LNCaP clone FGC (cell line): ENCODE data around the gene TRIML1.

Experiments
- DNase-seq: peaks from one replicate; pipeline ENCODE4 v3.0.0-alpha.2; 2011; ENCODE audit warnings: low read depth
- H3K4me3 ChIP-seq: 2 replicates; pipeline ENCODE4 v1.5.1; 2011; ENCODE audit warnings: mild to moderate bottlenecking, low read depth, low read length, control low read depth
- TF ChIP-seq, protein P1 (sequence below): IDR thresholded peaks from 2 replicates; pipeline ENCODE4 v1.5.1; 2012; ENCODE audit warnings: mild to moderate bottlenecking; ENCODE audit not compliant: control insufficient read depth, insufficient read depth; ENCODE audit errors: extremely low read depth

TRIML1 gene, protein sequence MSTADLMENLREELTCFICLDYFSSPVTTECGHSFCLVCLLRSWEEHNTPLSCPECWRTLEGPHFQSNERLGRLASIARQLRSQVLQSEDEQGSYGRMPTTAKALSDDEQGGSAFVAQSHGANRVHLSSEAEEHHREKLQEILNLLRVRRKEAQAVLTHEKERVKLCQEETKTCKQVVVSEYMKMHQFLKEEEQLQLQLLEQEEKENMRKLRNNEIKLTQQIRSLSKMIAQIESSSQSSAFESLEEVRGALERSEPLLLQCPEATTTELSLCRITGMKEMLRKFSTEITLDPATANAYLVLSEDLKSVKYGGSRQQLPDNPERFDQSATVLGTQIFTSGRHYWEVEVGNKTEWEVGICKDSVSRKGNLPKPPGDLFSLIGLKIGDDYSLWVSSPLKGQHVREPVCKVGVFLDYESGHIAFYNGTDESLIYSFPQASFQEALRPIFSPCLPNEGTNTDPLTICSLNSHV

DNA sequence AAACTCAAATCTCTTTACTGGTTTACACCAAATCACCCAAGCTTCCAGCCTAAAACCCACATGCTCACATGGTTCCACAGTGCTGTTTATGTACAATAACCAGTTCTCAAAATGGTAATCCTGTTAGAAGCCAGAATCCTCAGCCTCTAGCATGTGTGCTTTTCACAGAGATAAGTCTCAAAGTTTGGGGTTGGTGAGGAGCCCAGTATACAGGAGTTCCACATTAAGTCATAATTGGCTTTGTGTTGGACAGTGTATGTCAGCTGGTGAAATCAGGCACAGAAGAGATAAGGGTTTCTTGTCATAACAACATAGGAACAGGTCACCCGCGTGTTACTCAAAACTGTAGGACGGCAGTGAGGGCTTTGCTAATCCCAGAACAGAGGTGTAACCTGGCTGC lies at the start of gene TRIML1:
Gene TRIML1 (plus strand): TSS at position 301 of the 400 bp plus-strand sequence. CDS start 118 bp downstream, outside the sequence.
- H3K4me3 ChIP-seq = no peak within 1 kb of the TSS
- DNase-seq = no peak
- TF ChIP-seq, protein P1, sequence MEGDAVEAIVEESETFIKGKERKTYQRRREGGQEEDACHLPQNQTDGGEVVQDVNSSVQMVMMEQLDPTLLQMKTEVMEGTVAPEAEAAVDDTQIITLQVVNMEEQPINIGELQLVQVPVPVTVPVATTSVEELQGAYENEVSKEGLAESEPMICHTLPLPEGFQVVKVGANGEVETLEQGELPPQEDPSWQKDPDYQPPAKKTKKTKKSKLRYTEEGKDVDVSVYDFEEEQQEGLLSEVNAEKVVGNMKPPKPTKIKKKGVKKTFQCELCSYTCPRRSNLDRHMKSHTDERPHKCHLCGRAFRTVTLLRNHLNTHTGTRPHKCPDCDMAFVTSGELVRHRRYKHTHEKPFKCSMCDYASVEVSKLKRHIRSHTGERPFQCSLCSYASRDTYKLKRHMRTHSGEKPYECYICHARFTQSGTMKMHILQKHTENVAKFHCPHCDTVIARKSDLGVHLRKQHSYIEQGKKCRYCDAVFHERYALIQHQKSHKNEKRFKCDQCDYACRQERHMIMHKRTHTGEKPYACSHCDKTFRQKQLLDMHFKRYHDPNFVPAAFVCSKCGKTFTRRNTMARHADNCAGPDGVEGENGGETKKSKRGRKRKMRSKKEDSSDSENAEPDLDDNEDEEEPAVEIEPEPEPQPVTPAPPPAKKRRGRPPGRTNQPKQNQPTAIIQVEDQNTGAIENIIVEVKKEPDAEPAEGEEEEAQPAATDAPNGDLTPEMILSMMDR = no peak

DNA sequence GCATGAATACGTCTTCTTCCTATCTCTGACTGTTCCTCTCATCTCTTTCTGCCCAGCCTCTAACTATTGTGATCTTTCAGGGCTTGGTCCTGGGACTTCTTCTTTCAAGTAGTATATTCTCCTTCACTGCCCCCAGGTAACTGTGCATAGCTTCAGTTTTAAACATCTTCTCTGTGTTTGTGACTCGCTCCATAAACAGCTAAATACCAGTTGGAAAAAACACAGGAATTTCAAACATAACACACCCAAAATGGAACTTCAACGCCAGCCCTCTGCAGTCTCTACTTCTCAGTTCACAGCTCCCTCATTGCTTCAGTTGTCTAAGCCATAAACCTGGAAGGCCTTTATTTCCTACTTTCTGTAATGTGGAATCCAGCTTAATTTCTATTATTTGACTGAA lies 46.4 kb upstream of the TRIML1 start:
- TF ChIP-seq, protein P1 = no peak
- no peak for DNase-seq
- no peak overlapping the region for H3K4me3 ChIP-seq

DNA sequence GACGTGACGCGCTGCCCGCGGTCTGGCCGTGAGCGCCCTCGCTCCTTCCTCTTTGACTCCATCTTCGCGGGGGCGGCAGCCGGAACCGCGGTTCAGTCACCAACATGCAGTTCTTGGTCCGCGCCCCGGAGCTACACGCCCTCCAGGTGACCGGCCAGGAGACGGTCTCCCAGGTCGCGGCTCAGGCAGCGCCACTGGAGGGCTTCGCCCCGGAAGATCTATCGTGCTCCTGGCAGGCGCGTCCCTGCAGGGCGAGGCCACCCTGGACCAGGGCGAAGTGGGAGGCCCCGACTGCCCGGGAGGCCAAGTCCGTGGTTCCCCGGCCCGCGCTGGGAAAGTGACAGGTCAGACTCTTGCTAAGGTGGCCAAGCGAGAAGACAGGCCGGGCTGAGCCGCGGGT lies 32.8 kb upstream of the TRIML1 start:
- no peak for DNase-seq
- TF ChIP-seq, protein P1 = no peak
- H3K4me3 ChIP-seq = no peak overlapping the region

DNA sequence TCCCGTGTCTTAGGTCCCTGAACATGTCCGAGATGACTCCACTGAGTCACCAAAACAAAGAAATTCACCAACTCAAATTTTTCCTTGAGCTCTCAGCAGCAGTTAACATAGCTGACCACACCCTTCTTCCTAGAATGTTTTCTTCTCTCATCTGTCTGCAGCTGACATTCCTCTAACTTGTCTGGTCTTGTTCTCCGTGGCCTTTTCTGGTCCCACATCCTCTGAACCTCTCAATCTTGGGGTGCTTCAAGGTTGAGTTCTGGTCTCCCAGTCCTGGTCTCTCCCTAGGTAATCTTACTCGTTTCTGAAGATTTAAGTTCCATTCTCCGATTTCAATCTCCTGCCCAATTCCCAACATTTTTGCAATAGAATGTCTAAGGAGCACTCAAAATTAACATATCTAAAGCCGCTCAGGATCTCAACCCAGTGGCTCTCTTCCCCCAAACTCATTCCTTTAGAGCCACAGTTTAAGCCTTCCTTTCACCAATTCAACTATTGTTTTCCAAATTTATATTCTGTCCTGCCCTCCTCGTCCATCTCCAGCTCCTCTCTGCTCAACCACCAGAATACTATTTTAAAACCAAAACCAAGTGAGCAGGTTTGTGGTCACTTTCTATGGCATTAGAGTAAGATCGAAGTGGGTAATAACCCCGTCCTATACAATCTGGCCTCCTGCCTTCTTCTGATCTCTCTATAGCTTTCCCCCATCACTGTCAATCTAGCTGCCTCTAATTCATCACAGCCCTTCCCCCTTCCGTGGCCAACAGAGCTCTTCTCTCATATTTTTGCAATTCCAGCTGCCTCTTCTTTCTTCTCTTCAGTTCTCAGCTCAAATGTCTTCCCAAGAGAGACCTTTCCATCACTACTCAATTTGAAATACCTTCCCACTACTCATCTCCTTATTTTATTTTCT lies 31.1 kb upstream of the TRIML1 start:
- H3K4me3 ChIP-seq = no peak overlapping the region
- TF ChIP-seq, protein P1 = no peak

DNA sequence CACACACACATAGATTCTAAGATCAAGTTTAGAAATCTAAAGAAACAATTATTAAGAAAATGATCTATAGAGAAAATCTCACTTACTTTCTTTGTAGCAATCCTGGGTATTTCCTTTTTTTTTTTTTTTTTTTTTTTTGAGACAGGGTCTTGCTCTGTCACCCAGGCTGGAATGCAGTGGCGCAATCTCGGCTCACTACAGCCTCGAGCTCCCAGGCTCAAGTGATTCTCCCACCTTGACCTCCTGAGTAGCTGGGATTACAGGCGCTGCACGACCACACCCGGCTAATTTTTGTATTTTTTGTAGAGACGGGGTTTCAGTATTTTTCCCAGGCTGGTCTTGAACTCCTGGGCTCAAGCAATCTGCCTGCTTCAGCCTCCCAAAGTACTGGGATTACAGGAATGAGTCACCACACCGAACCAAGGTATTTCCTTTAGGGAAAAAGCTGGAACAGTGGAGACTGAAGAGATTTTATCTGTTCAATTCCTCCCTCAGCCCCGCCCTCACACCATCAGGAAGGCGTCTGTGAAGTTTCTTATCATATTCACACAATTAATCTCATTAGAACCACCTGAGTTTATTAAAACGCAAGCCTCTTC lies 30.0 kb upstream of the TRIML1 start, which contains the start of gene TRIML2:
Gene TRIML2 (minus strand): TSS at position 447 of the 599 bp plus-strand sequence. CDS start 4,235 bp downstream, outside the sequence.
- no peak for DNase-seq
- no peak within 1 kb of the TSS for H3K4me3 ChIP-seq
- TF ChIP-seq, protein P1 = no peak

More for the DNA sequence above, 31.1 kb upstream of the TRIML1 start:
- no peak for DNase-seq

DNA sequence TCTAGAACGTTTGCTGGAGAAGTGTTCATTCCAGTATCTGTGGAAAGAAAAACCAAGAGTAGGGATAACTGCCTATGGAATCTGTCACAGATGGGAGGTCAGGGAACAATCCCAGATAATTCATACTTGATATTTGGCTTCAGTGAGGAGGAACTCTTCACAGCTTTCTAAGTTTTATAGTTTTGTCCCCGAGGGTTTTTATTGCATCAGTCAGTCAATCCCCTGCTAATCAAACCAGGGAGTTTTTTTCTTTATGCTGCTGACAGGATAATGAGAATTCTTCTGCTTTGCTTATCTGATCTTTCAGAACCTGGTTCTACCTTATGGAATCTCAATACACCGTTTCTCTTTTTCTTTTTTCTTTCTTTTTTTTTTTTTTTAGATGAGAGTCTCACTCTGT lies 29.2 kb upstream of the TRIML1 start:
- DNase-seq = no peak
- H3K4me3 ChIP-seq = no peak overlapping the region
- TF ChIP-seq, protein P1 = no peak
